Cerebellar nuclear complex (tissue), 1 donor: Measurements from ENCODE around the gene CLIC5.

ENCODE experiments used
- DNase-seq, 2 experiments: peaks; one replicate each; lab custom pipeline; 2025; lab: John Stamatoyannopoulos, UW

Gene CLIC5

DNA sequence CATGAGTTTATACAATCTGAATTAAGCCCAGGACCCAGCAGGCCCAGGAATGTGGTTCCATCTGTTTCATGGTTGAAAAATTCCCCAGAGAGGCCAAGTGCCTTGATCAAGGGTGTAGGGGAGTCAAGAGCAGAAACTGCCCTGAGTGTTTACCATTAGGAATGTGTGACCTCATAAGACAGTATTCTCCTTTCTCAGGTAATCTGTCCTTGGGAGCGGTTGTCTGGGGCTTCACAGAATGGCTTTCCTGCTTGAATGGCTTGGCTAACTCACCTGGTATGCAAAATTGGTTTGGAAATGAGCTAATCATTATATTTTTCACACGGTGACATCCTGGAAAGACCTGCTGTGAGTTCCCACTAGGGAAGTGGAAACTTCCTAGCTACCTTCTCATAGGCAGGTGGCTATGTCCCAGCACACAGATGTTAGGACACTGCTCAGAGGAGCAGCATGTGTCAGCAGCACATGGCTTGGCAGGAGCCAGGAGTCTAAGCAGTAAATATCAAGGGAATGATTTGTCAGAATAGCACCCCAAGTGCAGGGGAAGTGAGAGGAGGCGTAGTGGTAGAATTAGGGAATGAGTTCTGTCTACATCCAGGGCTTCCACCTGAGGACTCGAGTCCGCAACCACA is 17.7 kb downstream of the CLIC5 start:
- no peak for DNase-seq

DNA sequence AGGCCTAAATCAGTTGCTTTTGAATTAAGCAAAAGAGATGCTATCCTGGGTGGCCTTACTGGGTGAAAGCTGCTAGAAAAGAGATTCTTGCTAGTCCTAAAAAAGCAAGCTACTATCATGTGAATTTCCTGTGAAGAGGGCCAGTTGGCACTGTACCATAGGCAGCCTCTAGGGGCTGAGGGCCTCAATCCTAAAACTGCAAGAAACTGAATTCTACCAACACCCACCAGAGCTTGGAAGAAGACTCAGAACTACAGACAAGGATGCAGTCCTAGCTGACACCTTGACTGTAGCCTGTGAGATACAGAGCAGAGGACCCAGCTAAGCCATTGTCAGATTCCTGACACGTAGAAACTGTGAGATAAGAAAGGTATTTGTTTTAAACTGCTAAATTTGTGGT is 24.5 kb downstream of the CLIC5 start:
- DNase-seq, result no peak

GRCh38 chr6:45990162-45990561 is 25.5 kb downstream of the CLIC5 start:
- DNase-seq, result no peak

GRCh38 chr6:45988635-45989034 is 27.0 kb downstream of the CLIC5 start:
- DNase-seq, result no peak

DNA sequence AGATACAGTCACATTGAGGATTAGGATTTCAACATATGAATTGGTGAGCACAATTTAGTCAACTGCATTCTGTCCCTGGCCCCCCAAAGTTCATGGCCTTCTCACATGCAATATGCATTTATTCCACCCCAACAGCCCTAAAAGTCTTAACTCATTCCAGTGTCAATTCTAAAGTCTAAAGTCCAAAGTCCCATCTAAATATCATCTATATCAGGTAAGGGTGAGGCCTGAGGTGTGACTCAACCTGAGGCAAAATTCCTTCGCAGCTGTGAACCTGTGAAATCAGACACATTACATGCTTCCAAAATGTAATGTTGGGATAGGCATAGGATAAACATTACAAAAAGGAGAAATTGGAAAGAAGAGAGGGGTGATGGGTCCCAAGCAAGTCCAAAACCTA is 27.8 kb downstream of the CLIC5 start:
- DNase-seq, result no peak

DNA sequence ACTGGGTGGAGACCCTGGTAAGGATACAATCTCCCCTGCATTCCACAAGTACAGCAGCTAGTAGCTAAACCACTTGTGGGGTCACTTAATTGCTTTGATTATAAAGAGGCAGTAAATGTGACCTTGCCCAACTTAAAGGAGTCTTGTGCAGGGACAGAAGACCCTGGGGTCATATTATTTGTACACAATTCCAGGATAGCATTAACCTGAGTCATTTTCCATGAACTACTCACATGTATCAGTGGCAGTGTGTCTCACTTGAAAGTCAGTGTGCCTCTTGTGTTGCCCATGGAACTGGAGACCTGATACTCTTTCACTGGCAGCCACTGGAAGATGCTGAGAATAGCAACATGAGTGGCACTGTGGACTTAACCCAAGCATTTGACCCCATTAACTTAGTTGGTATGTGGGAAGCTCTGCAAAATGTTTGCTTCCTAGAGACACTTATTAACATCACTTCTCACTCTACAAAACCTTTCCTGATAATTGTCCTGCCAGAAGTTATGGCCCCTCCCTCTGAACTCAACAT is 28.9 kb downstream of the CLIC5 start:
- DNase-seq, result no peak

DNA sequence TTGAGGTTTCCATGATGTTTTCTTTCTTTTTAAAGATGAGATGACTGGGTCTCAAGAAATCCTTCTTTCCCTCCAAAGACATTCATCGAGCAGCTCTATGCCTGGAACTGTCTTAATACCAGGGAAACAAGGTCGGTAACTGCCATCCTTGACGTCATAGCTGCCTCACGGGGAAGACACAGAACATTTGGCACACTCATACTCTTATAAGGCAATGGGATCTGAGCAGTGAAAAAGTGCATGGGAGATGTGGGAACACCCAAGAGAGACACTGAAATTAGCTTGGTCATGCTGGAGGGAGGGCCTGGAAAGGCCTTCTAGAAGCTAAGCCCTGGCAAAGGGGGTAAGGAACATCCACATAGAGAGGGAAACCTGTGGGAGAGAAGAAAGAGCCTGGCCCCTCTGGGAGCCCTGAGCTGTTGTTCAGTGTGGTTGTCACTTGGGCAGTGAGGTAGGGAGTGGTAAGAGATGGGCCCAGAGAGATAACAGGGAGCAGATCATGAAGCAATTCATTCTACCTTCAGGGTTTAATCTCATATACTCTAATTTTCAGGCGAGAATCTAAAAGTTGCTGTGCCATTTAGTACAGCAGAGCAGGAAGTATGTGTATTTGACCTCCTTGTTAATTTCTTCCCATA is 30.8 kb downstream of the CLIC5 start:
- DNase-seq, result no peak

GRCh38 chr6:45984347-45984746 is 31.3 kb downstream of the CLIC5 start:
- DNase-seq, result no peak

- no peak for DNase-seq
These were observed 32.6 kb downstream of the CLIC5 start for GRCh38 chr6:45983062-45983461.

DNA sequence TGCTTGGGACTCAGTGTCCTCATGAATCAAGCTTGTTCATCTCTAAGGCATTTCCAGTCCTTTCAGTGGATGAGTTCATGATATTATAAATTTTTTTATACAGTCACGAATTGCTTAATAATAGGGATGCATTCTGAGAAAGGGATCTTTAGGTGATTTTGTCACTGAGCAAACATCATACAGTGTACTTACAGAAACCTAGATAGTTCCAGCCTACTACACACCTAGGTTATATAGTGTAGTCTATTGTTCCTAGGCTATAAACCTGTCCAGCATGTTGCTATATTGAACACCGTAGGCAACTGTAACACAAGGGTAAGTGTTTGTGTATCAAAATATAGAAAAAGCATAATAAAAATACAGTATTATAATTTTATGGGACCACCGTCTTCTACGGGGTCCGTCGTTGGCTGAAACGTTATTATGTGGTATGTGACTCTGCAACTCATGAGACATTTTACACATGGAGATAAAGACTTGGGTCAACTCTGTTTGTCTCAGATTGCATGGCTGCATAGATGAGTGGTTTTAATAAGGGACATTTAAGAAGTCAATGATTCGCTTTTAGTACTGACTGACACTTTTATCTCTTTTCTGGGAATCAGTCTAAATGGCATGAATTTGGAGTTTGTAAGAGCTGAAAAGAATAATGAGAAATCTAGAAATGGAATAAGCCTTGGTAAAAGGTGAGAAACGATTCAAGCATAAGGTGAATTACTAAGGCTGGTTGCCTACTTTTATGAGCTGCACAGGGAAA is 33.2 kb downstream of the CLIC5 start:
- DNase-seq, result no peak

- DNase-seq, result no peak
These were observed 34.6 kb downstream of the CLIC5 start for GRCh38 chr6:45981046-45981445.

GRCh38 chr6:45979311-45979710 is 36.3 kb downstream of the CLIC5 start:
- DNase-seq, result no peak

DNA sequence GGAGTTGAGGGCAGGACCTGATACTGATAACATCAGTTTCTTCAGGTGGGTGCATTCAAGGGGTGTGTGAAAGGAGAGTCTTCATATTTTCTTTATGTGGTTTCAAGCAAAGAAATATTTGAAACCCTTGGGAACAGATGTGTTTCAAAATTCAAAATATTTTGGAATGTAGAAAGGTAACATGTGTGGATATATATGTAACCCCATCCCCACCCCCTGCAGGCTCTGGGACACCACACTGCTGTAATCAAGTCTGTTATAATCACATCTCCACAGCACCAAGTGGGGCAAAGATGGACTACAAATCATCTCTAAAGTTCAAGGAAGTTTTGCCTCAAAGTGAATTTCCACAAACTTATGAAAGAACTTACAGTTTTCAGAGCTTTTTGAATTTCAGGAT is 41.1 kb downstream of the CLIC5 start:
- DNase-seq, result no peak

DNA sequence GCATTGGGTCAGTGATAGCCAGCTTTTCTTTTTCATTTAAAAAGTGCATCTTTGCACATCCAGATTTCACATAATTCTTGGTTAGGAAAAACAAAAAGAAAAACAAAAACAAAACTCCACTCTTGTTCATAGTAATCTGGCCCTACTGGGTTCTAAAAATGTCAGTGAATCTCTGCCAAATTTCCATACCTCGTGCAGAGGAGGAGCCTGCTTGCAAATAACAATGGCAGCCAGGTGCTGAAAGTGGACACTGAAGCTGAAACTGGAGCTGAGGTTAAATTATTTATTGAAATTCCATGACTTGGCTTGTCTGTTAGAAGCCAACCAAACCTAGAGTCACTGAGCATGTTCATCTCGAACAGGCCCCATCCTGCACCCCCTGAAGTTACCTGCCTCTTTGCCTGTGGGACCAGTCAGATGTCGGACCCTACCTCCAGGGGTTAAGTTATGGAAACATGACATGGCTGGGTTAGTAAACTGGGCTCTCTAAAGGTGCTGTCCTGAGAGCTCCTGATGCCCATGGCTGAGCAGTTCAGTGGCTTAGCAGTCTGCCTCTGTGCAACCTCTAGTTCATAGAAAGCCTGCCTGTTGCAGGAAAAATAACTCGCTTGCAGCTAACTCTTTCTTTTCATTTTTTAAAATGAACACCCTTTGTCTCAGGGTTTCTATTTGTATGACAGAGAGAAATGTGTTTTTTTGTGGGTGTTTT is 42.7 kb downstream of the CLIC5 start:
- no peak for DNase-seq

GRCh38 chr6:45971287-45971686 is 44.4 kb downstream of the CLIC5 start:
- DNase-seq, result no peak

DNA sequence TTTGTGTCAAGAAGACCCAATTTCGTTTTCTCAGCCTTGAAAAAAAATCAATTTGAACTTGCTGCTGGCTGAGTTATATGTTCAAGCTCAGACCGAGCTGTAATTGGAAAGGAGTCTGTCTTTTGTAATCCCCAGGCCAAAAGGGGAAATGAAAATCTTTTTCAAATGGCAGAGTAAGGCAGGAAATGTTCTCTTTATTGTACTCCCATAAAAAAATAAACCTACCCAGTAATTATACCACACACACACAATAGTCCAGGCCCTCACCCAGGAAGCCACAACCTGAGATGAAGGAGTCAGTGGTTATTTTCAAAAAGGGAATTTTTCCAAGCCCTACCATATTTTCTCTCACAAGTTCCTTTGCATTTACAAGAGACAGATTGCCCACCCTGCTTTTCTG is 45.3 kb downstream of the CLIC5 start:
- DNase-seq, result no peak

DNA sequence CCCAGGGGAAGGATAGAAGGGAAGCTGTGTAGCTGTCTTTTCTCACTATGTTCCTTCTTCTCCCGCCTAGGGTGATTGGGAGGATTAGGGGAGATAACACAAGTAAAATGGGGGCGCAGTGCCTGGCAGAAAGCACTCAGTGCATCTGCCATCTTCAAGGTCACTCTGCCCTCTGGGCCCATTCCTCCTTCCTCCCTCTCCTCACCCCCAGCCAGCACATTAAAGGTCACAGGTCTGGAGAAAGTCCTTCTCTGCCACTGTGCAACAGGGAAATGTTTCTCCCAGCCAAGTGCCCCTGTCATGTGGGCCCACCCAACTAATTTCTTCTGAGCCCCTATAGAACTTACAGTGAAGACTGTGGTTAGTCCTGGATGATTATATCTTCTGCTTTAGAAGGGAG is 45.8 kb downstream of the CLIC5 start:
- no peak for DNase-seq

- no peak for DNase-seq
These were observed 46.6 kb downstream of the CLIC5 start for GRCh38 chr6:45969026-45969425.

DNA sequence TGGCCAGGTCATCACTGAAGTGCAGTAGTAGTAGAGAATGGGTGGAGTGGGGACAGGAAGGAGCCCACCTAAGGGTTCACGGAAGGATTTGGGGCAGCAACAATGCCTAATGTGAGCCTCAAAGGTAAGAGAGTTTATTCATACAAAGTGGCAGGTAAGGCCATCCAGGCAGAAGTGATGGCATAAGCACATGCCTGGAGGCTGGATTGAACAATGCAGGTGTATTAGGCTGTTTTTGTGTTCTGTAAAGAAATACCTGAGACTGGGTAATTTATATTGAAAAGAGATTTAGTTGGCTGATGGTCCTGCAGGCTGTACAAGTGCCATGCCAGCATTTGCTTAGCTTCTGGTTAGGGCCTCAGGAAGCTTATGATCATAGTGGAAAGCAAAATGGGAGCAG is 48.3 kb downstream of the CLIC5 start:
- no peak for DNase-seq

DNA sequence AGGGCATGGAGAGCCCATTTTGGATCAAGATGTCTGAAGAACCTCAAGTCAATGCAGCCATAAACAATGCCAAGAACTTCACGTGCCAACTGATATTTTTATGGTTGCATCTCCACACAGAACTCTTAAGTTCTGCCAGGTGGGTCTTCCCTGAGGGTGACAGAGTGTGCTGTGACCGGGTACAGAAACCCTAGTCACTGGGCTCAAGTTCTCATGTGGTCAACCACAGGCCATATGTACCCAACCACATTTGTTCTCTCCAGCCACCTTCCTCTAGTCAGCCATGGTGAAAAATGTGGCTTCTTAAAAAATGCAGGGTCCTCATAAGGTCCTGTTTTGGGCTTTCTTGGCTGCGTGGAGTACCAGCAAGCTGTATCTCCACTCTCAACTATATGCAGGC is 48.9 kb downstream of the CLIC5 start:
- no peak for DNase-seq

GRCh38 chr6:45966340-45966739 is 49.3 kb downstream of the CLIC5 start:
- no peak for DNase-seq

GRCh38 chr6:45965792-45966191 is 49.9 kb downstream of the CLIC5 start:
- DNase-seq, result no peak

GRCh38 chr6:45965007-45965406 is 50.7 kb downstream of the CLIC5 start:
- no peak for DNase-seq
